ENCODE measurements around the gene NPIPB5.
"Not testable (repeated sequence)": the region's sequence is repeated elsewhere in the genome, so short reads cannot be mapped to it uniquely, and the experiment has no call there.

NPIPB5 gene

GRCh38 chr16:22510591-22510990 lies at the start of gene NPIPB5:
NPIPB5 (plus strand) TSS chr16:22510891; CDS start chr16:22513802, 2,911 bp downstream.
- H3K4me3 ChIP-seq (replicated peaks in 1 of 2; ENCODE audit: low read depth in 2 of 2, low read length in 2 of 2); DNase-seq (ENCODE audit: low read depth in 2 of 2): not testable (repeated sequence)

- H3K4me3 ChIP-seq (replicated peaks in 1 of 2; ENCODE audit: low read depth in 2 of 2, low read length in 2 of 2); DNase-seq (ENCODE audit: low read depth in 2 of 2): not testable (repeated sequence)
These were observed 41.8 kb upstream of the NPIPB5 start for GRCh38 chr16:22468846-22469245.

GRCh38 chr16:22537996-22538395 lies 27.3 kb downstream of the NPIPB5 start:
- H3K4me3 ChIP-seq (replicated peaks in 1 of 2; ENCODE audit: low read depth in 2 of 2, low read length in 2 of 2); DNase-seq (ENCODE audit: low read depth in 2 of 2): not testable (repeated sequence)

GRCh38 chr16:22544809-22545208 lies 34.1 kb downstream of the NPIPB5 start:
- not testable (repeated sequence) for DNase-seq (ENCODE audit: low read depth in 2 of 2)

GRCh38 chr16:22546630-22547029 lies 35.9 kb downstream of the NPIPB5 start:
- DNase-seq (ENCODE audit: low read depth in 2 of 2); H3K4me3 ChIP-seq (replicated peaks in 1 of 2; ENCODE audit: low read depth in 2 of 2, low read length in 2 of 2): not testable (repeated sequence)

More at GRCh38 chr16:22544809-22545208, 34.1 kb downstream of the NPIPB5 start:
- H3K4me3 ChIP-seq (replicated peaks in 1 of 2; ENCODE audit: low read depth in 2 of 2, low read length in 2 of 2): not testable (repeated sequence)

- DNase-seq (ENCODE audit: low read depth in 2 of 2); H3K4me3 ChIP-seq (replicated peaks in 1 of 2; ENCODE audit: low read depth in 2 of 2, low read length in 2 of 2): not testable (repeated sequence)
These were observed 36.6 kb downstream of the NPIPB5 start for GRCh38 chr16:22547170-22547765.

GRCh38 chr16:22549853-22550252 lies 39.2 kb downstream of the NPIPB5 start:
- DNase-seq (ENCODE audit: low read depth in 2 of 2): not testable (repeated sequence)

GRCh38 chr16:22551143-22551542 lies 40.5 kb downstream of the NPIPB5 start:
- not testable (repeated sequence) for H3K4me3 ChIP-seq (replicated peaks in 1 of 2; ENCODE audit: low read depth in 2 of 2, low read length in 2 of 2); DNase-seq (ENCODE audit: low read depth in 2 of 2)

More at GRCh38 chr16:22549853-22550252, 39.2 kb downstream of the NPIPB5 start:
- not testable (repeated sequence) for H3K4me3 ChIP-seq (replicated peaks in 1 of 2; ENCODE audit: low read depth in 2 of 2, low read length in 2 of 2)

- not testable (repeated sequence) for DNase-seq (ENCODE audit: low read depth in 2 of 2); H3K4me3 ChIP-seq (replicated peaks in 1 of 2; ENCODE audit: low read depth in 2 of 2, low read length in 2 of 2)
These were observed 41.0 kb downstream of the NPIPB5 start for GRCh38 chr16:22551651-22552050.

GRCh38 chr16:22556759-22557158 lies 46.1 kb downstream of the NPIPB5 start:
- H3K4me3 ChIP-seq (replicated peaks in 1 of 2; ENCODE audit: low read depth in 2 of 2, low read length in 2 of 2); DNase-seq (ENCODE audit: low read depth in 2 of 2): not testable (repeated sequence)

Measured in cardiac fibroblast (primary cell).